Measurements from ENCODE around the gene ZCCHC17. TPM values are rescaled to one million over a fixed set of nuclear protein-coding genes. Genes with fewer than 3 reads are reported as not detected.

Gene ZCCHC17, protein sequence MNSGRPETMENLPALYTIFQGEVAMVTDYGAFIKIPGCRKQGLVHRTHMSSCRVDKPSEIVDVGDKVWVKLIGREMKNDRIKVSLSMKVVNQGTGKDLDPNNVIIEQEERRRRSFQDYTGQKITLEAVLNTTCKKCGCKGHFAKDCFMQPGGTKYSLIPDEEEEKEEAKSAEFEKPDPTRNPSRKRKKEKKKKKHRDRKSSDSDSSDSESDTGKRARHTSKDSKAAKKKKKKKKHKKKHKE
- 31.3 and 41.9 TPM in 2 replicates for total RNA-seq

GRCh38 chr1:31296486-31297276 is at the start of gene ZCCHC17, which contains the start of gene SNRNP40:
Gene ZCCHC17 (plus strand): TSS chr1:31297032. CDS start chr1:31310099, 13,067 bp downstream.
Gene SNRNP40 (minus strand): TSS chr1:31296788. CDS start chr1:31296751, 37 bp downstream.

GRCh38 chr1:31373056-31373896 is 76.4 kb downstream of the ZCCHC17 start, which contains the start of gene FABP3:
Gene FABP3 (minus strand): TSS chr1:31373076. CDS start chr1:31373014, 62 bp downstream.

GRCh38 chr1:31412732-31413404 is 116.0 kb downstream of the ZCCHC17 start, which contains the start of gene SERINC2:
Gene SERINC2 (plus strand): TSS chr1:31413213. CDS start chr1:31413266, 53 bp downstream.

Other genes starting within 250 kb of the ZCCHC17 start
- 64.1 and 78.7 TPM in 2 replicates for gene PUM1, start 231.3 kb upstream of the ZCCHC17 start, total RNA-seq
- 0.33 TPM in 1 of 2 replicates, not detected in the other for gene NKAIN1, start 57.1 kb upstream of the ZCCHC17 start, total RNA-seq
- 83.2 and 91.9 TPM in 2 replicates for gene SNRNP40, start 244 bp upstream of the ZCCHC17 start, total RNA-seq
- 39.5 and 109 TPM in 2 replicates for gene FABP3, start 76.0 kb downstream of the ZCCHC17 start, total RNA-seq
- gene SERINC2, start 116.2 kb downstream of the ZCCHC17 start, total RNA-seq = 5.5 and 38.9 TPM in 2 replicates